GM12801 (cell line): ENCODE results near the gene COL5A3.

Experiments
- CTCF ChIP-seq: IDR thresholded peaks from one replicate; pipeline ENCODE4 v1.5.1; 2011; ENCODE audit warnings: control low read depth; ENCODE audit not compliant: insufficient read length; ENCODE audit errors: extremely low read depth

The COL5A3 gene

GRCh38 chr19:9934132-9934950 lies 76.0 kb downstream of the COL5A3 start:
- no peak for TF ChIP-seq CTCF

GRCh38 chr19:9932835-9933234 lies 77.5 kb downstream of the COL5A3 start:
- TF ChIP-seq CTCF = no peak

- no peak for TF ChIP-seq CTCF
These were observed 78.7 kb downstream of the COL5A3 start for GRCh38 chr19:9931629-9932028.

- TF ChIP-seq CTCF = no peak
These were observed 86.9 kb downstream of the COL5A3 start for GRCh38 chr19:9923440-9923839.

GRCh38 chr19:9917321-9917720 lies 93.0 kb downstream of the COL5A3 start:
- no peak for TF ChIP-seq CTCF

GRCh38 chr19:9916719-9917118 lies 93.6 kb downstream of the COL5A3 start:
- TF ChIP-seq CTCF = no peak

GRCh38 chr19:9914315-9915207 lies 95.7 kb downstream of the COL5A3 start:
- no peak for TF ChIP-seq CTCF
